Measurements from ENCODE around the gene MVB12A. TPM values are rescaled to one million over a fixed set of nuclear protein-coding genes. Genes with fewer than 3 reads are reported as not detected.

MVB12A gene
- total and polyA plus RNA-seq, 2 donors (not counting 3 experiments of a cell fraction or from before 2014, with no cell fraction given): 63.3 to 88.8 TPM

DNA sequence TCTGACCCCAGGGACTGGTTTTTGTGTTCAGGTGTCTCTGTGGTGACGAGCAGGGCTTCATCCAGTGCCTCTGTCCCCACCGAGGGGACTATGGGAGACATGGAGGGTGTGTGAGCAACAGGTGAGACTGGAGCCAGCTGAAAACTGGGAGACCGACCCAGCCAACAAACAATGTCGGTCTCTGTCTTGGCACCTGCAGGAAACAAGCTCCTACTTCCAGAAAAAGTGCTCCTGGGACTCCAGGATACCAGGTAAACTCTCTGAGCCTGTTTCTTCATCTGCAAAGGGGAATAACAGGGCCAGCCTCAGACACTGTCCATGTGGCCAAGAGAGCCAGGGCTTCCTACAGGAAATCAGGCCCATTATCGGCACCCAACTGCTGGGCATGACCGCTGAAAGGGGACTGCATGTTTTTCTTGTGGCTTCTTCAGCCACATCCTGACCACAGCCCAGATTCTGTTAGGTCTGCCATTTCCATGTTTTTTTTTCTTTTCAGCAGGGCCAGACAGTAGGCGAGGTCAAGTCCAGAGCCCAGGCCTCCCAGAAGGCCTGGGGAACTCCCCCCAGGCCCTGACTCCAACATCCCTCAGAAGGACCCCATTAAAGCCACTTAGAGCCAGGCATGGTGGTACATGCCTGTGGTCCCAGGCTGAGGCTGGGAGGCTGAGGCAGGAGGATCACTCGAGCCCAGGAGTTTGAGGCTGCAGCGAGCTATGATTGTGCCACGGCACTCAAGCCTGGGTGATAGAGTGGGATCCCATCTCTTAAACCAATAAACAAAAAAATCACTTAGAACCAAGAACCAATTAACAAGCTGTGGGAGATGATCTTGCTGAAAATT lies 13.6 kb upstream of the MVB12A start:
- peaks cover 8% of the 10 kb centered on the region for H3K79me2 ChIP-seq (ENCODE audit: control insufficient read depth, insufficient read depth, low read length)
- H3K27me3 ChIP-seq (ENCODE audit: control insufficient read depth in 2 of 2, insufficient read depth in 2 of 2, low read length in 2 of 2): no peaks in the 10 kb centered on the region
- H4K20me1 ChIP-seq (replicated peaks; ENCODE audit: control insufficient read depth, extremely low read depth, insufficient read depth, low read length): no peaks in the 10 kb centered on the region
- H3K27ac ChIP-seq (ENCODE audit: insufficient read depth, low read depth, low read length): peak overlapping the region; percentile 7
- H3K9ac ChIP-seq (replicated peaks; ENCODE audit: extremely low read depth, insufficient read depth, low read length): no peak overlapping the region
- peaks cover 22% of the 10 kb centered on the region for H3K4me1 ChIP-seq (ENCODE audit: control insufficient read depth, extremely low read depth, insufficient read depth, low read length)
- peak; percentile 41 for DNase-seq (ENCODE audit: low read depth, low spot score)
- peak; percentile 77 for FAIRE-seq
- ChIA-PET POLR2A (interaction anchor here (1.5 kb wide), 1 partner anchor 12 kb away, joined by 4 read pairs; no protein-coding TSS in a partner anchor), CTCF (interaction anchor here (0.9 to 1.8 kb wide), 7 partner anchors 9 to 453 kb away, joined by 3 to 7 read pairs (median 3); partner anchors contain the start of gene MVB12A)
- intact Hi-C loops (cut with micrococcal nuclease): loop anchor here (10.0 kb wide), 1 partner anchor 149 kb away; the partner anchor contains the start of gene COLGALT1
- TSS peak; percentile 87 for BruUV-seq (replicated peaks)
- no peaks in the 10 kb centered on the region for H3K36me3 ChIP-seq (ENCODE audit: control insufficient read depth in 2 of 2, extremely low read depth in 1 of 2, insufficient read depth in 2 of 2, low read length in 2 of 2)
- peak overlapping the region; percentile 64 for H3K4me2 ChIP-seq (ENCODE audit: insufficient read depth, low read length)
- H3K9me1 ChIP-seq (replicated peaks; ENCODE audit: control insufficient read depth, extremely low read depth, insufficient read depth, low read length): no peaks in the 10 kb centered on the region
- H2AFZ ChIP-seq (ENCODE audit: low read depth, low read length): peak overlapping the region; percentile 4
- no peak overlapping the region for H3K4me3 ChIP-seq (replicated peaks in 1 of 3; ENCODE audit: insufficient read depth in 1 of 3, low read depth in 1 of 3, low read length in 3 of 3)
- no peak for TF ChIP-seq JUN (IDR thresholded peaks at IDR 0.05; ENCODE audit: borderline replicate concordance, insufficient read depth, insufficient read length, low read depth)
- TF ChIP-seq POLR2A (IDR thresholded peaks at IDR 0.05; ENCODE audit: low read depth, low read length): no peak
- TF ChIP-seq POLR2AphosphoS5 (IDR thresholded peaks at IDR 0.05; ENCODE audit: insufficient read depth, low read depth, low read length): no peak
- TF ChIP-seq MAX (IDR thresholded peaks at IDR 0.05; ENCODE audit: insufficient read depth, insufficient read length): peak; percentile 18
- no peak for TF ChIP-seq FOS (IDR thresholded peaks at IDR 0.05; ENCODE audit: borderline replicate concordance, insufficient read depth, low read length)
- H3K9me3 ChIP-seq (replicated peaks; ENCODE audit: control insufficient read depth, insufficient read depth, low read length): no peaks in the 10 kb centered on the region
- dilution Hi-C loops (cut with MboI; ENCODE audit: extremely low pct_ligation_motif_present, low sequenced_read_pairs): no loop called here

DNA sequence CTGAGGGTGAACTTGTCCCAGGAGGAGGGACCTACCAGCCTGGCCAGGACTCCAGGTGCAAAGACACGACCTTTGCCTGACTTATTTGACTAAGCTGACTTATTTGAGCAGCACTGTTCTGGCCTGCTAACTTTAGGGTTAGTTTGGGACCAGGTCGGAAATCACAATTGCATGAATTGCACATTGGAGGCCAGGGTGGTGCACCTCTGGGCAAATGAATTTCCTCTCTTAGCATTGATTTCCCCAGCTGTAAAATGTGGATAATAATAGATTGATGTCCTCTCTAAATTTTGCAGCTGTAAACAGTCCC lies 13.0 kb upstream of the MVB12A start:
- peaks cover 26% of the 10 kb centered on the region for H3K4me1 ChIP-seq (ENCODE audit: control insufficient read depth, extremely low read depth, insufficient read depth, low read length)
- H3K9ac ChIP-seq (replicated peaks; ENCODE audit: extremely low read depth, insufficient read depth, low read length): no peak overlapping the region
- ChIA-PET POLR2A (no interaction called here), CTCF (interaction anchor here (1.8 kb wide), 1 partner anchor 59 kb away, joined by 5 read pairs; no protein-coding TSS in a partner anchor)
- H3K4me3 ChIP-seq (replicated peaks in 1 of 3; ENCODE audit: insufficient read depth in 1 of 3, low read depth in 1 of 3, low read length in 3 of 3): no peak overlapping the region
- no peak overlapping the region for H2AFZ ChIP-seq (ENCODE audit: low read depth, low read length)
- no peak overlapping the region for H3K27ac ChIP-seq (ENCODE audit: insufficient read depth, low read depth, low read length)
- no TSS peak for BruUV-seq (replicated peaks)
- peak overlapping the region; percentile 64 for H3K4me2 ChIP-seq (ENCODE audit: insufficient read depth, low read length)
- FAIRE-seq (no peak), DNase-seq (ENCODE audit: low read depth, low spot score) (no peak)
- no peaks in the 10 kb centered on the region for H3K9me3 ChIP-seq (replicated peaks; ENCODE audit: control insufficient read depth, insufficient read depth, low read length)
- TF ChIP-seq JUN (IDR thresholded peaks at IDR 0.05; ENCODE audit: borderline replicate concordance, insufficient read depth, insufficient read length, low read depth) (no peak), POLR2A (IDR thresholded peaks at IDR 0.05; ENCODE audit: low read depth, low read length) (no peak), EZH2 (IDR thresholded peaks at IDR 0.05; ENCODE audit: borderline replicate concordance, low read depth, low read length, severe bottlenecking) (no peak), GATA2 (IDR thresholded peaks at IDR 0.05; ENCODE audit: insufficient read depth, insufficient read length, low read depth, low read length) (no peak), FOS (IDR thresholded peaks at IDR 0.05; ENCODE audit: borderline replicate concordance, insufficient read depth, low read length) (no peak), MAX (IDR thresholded peaks at IDR 0.05; ENCODE audit: insufficient read depth, insufficient read length) (no peak), MYC (IDR thresholded peaks at IDR 0.05; ENCODE audit: low read depth, low read length) (no peak), POLR2AphosphoS5 (IDR thresholded peaks at IDR 0.05; ENCODE audit: insufficient read depth, low read depth, low read length) (no peak)
- TF ChIP-seq, protein P1, sequence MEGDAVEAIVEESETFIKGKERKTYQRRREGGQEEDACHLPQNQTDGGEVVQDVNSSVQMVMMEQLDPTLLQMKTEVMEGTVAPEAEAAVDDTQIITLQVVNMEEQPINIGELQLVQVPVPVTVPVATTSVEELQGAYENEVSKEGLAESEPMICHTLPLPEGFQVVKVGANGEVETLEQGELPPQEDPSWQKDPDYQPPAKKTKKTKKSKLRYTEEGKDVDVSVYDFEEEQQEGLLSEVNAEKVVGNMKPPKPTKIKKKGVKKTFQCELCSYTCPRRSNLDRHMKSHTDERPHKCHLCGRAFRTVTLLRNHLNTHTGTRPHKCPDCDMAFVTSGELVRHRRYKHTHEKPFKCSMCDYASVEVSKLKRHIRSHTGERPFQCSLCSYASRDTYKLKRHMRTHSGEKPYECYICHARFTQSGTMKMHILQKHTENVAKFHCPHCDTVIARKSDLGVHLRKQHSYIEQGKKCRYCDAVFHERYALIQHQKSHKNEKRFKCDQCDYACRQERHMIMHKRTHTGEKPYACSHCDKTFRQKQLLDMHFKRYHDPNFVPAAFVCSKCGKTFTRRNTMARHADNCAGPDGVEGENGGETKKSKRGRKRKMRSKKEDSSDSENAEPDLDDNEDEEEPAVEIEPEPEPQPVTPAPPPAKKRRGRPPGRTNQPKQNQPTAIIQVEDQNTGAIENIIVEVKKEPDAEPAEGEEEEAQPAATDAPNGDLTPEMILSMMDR (IDR thresholded peaks at IDR 0.05; ENCODE audit: extremely low read depth in 1 of 2, insufficient read depth in 1 of 2, low read depth in 1 of 2, low read length in 2 of 2): no peak
- intact Hi-C loops (cut with micrococcal nuclease): loop anchor here (10.0 kb wide), 1 partner anchor 148 kb away; the partner anchor contains the start of gene COLGALT1
- dilution Hi-C loops (cut with MboI; ENCODE audit: extremely low pct_ligation_motif_present, low sequenced_read_pairs): no loop called here
- no peaks in the 10 kb centered on the region for H4K20me1 ChIP-seq (replicated peaks; ENCODE audit: control insufficient read depth, extremely low read depth, insufficient read depth, low read length)
- no peaks in the 10 kb centered on the region for H3K27me3 ChIP-seq (ENCODE audit: control insufficient read depth in 2 of 2, insufficient read depth in 2 of 2, low read length in 2 of 2)
- no peaks in the 10 kb centered on the region for H3K9me1 ChIP-seq (replicated peaks; ENCODE audit: control insufficient read depth, extremely low read depth, insufficient read depth, low read length)
- H3K36me3 ChIP-seq (ENCODE audit: control insufficient read depth in 2 of 2, extremely low read depth in 1 of 2, insufficient read depth in 2 of 2, low read length in 2 of 2): no peaks in the 10 kb centered on the region
- H3K79me2 ChIP-seq (ENCODE audit: control insufficient read depth, insufficient read depth, low read length): peaks cover 8% of the 10 kb centered on the region
